SIG-M5 treated with dmso at 0.1 percent for 504 hours (cell line): Measurements from ENCODE around the gene PLCB1.
"Not testable (repeated sequence)": the region's sequence is repeated elsewhere in the genome, so short reads cannot be mapped to it uniquely, and the experiment has no call there.

Experiments
- DNase-seq: peaks from one replicate; lab custom pipeline; 2025; ENCODE audit not compliant: unreplicated experiment; lab: John Stamatoyannopoulos, UW

The PLCB1 gene

DNA sequence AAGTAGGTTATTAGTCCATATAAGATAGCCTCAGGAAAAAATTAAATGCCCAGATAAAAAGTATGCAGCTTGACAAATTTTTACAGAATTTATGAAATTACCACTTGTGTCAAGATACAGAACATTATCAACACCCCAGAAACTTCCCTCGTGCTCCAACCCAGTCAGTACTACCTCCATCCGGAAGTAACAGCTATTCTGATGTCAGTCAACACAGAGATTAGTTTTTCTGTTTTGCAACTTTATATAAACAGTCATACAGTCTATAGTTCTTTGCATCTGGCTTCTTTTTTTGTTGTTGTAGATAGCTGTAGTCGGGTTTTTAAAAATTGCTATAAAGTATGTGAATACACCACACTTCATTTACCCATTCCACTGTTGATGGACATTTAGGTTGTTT lies 721.1 kb downstream of the PLCB1 start:
- DNase-seq, result not testable (repeated sequence)

DNA sequence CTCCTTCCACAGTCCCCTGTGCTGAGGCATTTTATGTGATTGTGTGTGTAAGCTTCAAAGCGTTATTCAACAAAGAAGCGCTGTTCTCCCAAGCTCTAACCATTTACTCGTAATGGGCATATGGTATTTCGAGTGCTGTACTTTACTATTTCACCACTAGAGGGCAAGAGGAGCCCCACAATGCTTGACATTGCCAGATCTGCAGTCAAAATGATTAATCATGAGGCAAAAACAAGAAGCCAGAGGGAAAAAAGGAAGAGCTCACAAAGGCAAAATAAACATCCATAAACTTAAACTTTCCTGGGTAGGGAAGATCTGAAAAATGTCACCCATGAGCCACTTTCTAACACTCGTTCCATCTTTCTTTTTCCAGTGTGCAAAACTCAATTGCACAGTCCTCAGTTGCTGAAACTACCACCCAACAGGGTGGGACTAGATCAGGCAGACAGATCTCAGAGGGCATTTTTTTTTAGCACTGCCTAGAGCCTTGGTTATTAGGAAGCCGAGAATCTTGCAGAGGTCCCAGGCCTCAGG lies 721.8 kb downstream of the PLCB1 start:
- peak; percentile 69 for DNase-seq

DNA sequence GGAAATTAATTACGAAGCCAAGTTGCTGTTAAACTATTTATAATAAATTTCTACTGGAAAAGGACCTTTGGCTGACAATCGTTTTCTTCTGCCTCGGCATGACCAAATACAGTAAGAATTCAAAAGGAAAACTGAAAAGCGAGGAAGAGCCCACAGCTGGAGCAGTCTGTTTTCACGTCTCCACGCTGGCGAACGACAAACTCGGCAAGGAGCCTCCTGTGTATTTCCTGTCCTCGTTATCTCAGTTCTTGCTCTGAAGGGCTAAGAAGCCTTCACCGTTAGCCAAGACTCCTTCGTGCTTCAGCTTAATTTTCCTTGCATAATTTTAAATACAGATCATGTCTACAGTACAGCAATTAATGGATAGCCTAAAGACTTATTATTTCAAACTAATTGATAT lies 722.5 kb downstream of the PLCB1 start:
- no peak for DNase-seq

DNA sequence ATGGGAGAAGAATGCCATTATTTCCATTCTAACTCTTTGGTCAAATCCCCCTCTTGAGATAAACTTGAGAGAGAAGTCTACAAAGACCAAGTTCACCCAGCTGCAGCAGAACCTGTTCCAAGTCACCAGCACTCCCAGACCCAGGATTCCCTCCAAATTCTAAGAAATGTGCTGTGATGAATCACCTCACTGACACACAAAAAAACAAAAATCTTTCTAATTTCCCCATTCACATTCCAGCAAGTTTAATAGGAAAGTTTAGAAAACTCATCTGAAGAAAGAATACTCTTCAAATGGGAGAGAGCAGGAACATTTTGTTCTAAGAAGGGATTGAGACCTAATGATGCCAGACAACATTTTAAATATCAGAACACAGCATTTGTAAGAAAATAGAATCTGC lies 723.2 kb downstream of the PLCB1 start:
- no peak for DNase-seq

DNA sequence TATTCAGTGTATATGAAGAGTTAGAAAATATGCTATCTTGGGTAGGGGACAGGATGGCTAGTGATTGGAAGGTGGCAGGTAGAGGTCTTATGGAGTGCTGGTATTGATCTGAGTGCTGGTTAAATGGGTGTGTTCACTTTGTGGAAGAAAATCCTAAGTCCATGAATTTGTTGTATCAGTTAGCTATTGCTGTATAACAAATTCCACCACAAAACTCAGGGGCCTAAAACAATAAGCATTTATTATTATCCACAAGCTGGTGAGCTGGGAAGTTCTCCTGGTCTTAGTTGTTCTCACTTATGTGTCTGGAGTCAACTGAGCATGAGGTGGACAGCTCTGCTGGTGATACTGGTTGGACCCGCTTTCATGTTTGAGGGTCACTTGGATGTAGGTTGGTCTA lies 724.6 kb downstream of the PLCB1 start:
- no peak for DNase-seq

DNA sequence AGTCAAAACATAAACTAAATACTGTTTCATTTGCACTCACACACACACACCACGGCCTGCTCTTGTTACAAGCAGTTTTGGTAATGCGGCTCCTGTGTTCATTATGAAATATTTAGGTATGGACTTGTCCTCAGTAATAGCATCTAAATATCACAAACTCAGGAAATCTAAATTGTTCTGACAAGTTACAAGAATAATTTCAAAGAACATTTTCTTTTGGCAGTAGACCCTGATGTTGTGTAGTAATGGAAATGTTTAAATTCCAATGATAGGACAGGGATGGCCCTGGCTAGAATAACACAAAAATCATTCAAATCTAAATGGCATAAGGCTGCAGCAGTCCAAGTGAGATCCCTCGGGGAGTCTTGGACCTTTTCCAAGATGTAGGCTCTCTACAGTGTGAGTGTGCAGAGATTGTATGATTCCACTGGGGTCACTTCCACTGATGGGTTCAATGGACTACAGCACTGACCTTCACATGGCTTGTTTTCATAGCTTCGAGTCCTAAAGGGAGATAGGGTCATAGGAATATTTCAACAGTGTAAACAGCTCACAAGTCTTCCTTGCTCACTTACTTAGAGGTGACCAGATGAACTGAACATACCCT lies 726.2 kb downstream of the PLCB1 start:
- no peak for DNase-seq

DNA sequence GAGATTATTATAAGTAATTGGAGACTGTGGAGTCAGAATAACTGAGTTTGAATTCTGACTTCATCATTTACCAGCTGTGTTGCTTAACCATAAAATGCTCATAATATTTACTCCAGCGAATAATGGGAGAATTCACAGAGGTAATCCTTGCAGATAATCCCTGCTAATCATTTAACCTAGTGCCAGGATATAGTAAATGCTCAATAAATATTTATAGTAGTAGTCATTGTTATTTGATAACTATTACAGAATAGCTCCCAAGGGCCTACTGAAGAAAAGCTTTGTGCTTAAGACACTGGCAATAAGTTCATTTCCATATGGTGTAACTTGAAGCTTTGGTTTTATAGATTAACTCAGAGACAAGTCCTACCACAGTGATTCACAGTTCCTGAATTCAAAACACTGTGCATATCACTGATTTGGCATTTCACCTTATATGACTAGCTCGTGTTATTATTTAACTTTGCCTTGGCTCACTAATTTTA lies 728.0 kb downstream of the PLCB1 start:
- no peak for DNase-seq

DNA sequence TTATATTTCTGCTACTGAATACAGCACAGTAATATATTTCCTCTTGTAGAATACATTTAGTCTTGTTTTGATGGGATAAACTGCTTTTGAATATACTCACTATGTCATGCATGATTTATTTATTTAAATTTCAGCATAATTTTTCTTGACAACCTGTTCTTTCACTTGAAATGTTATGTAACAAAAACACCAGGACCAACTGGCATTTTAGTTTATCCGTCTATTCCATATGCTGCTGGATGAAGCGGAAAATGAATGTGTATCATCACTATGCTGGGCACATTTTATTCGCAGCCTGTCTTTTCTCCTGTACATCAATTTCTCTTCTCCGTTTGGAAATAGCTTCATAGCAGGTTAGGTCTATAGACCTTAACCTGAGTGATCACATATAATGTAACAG lies 730.0 kb downstream of the PLCB1 start:
- DNase-seq, result no peak

DNA sequence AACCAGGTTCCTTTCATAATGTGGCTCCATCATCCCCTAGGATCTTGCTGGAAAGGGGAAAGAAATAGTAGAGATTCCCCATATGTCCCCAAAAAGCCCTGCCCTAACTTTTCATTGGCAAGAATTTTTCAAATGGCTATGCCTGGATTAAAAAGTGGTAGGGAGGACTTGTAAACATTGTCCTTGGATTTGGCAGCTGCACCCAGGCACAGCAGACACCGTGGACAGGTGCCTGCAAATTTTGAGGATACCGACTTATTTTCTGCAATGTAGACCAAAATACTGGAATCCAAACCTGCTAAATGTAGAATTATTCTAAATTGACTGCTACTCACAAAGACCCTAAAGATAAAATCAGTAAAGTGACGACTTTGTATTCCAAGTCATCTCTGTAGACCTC lies 733.6 kb downstream of the PLCB1 start:
- DNase-seq, result no peak

DNA sequence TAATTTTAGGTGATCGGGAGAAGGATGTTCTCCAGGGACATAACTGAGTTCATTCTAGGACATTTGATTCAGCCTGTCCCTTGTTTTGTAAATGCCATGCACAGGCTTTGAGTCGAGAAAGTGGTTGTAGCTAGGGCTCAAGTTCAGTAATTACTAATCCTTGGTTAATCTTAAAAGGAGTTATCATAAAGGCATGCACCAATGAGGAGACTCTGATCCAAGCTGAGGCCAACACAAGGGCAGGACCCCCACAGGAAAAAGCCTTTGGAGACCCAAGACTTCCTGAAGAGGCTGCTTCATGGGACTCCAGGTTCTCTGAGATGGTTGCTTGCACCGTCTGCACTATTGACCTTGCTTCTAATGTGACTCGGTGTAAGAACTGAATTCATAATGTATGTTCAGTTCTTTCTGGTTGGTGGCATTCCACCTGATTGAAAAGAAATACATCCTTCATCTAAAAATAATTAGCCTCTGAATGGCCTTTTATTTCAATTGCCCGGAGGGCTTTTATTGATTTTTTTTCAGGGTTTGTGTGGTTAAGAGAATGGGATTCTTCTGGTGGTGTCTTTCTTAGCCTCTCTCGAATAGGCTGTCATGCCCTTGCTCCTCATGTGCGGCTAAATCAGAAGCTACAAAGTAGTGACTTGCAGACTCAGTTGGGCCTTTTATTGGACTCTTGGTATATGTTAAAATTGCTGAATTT lies 735.1 kb downstream of the PLCB1 start:
- no peak for DNase-seq

DNA sequence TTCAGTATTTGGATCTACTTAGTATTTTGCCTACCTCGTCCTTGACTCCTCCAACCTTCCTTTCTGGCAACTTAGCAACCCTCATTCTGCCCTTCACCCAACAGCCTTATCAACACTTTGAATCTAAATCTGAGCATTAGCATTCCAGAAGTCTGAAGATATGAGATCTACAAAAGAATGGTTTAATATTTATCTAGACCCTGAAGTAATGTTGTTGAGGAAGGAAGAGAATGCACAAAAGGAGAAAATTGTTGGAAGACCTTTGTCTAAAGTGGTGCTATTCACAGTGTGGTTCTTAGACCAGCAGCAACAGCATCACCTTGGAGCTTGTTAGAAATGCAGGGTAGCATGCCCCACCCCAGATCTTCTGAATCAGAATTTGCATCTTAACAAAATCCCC lies 738.6 kb downstream of the PLCB1 start:
- no peak for DNase-seq

DNA sequence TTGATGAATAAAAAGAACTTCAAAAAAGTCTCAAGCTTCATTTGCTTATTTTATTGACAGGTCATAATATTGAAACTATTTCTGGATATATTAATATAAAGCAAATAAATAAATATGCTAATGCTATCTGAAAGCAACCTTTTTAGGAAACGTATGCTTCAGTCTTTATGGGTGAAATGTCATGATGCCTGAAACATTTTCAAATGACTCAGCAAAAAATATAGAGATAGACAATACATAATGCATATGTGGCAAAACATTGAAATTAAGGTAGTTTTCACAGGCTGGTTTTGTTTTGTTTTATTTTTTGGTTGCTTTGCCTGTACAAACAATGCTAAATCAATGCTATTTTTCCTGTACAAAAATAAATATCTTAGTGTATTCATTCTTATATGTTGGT lies 742.4 kb downstream of the PLCB1 start:
- no peak for DNase-seq

DNA sequence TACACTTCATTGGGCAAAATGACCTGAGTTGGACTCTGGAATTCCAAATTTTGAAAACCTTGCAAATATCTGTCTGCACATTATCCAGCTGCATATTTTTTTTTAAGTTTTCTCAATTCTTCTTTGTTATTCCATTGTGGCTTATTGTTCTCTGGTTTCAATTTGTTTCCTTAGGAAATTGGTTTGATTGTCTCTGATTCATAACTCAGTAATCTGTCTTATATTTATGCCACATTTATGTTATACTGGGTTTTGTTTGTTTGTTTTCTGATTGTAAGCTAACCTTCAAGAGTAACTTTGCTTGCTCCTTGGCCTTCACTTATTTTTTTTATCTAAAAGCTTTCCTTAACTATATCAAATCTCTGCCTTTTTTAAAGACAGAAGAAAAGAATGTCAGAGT lies 743.5 kb downstream of the PLCB1 start:
- DNase-seq, result no peak

DNA sequence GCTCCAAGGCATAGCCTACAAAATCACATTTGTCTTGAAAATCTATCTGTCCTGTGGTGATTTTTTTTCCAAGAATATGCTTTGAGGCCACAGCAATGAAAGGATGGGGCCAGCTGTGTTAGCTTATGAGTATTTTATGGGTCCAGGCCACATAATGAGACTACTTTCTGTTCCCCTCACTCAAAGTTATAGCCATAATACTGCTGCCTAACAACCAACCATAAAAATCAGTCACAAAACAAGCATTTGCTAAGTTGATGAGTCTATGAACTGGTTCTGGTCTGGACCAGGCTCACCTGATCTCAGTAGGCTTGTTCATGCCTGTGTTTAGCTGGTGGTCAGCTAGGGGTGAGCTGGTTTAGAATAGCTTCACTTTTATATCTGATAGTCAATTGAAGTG lies 744.3 kb downstream of the PLCB1 start:
- DNase-seq, result no peak

DNA sequence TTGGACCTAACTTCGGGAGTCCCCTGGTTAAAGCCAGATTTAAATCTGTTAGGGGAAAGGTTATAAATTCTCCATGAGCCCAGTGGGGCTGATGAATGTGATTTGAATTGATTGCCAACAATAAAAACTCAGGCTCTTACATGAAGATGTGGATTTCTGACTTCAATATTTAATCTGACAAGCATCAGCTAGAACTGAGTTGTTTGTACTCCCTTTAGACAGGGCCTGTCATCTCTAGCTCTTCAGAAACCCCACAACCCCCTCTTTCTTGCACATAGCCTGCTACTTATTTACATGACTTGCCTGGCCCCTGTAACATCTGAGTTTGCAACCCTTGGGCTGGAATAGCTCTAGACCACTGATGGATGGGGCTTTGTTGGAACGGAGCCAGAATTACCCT lies 745.2 kb downstream of the PLCB1 start:
- DNase-seq, result no peak

DNA sequence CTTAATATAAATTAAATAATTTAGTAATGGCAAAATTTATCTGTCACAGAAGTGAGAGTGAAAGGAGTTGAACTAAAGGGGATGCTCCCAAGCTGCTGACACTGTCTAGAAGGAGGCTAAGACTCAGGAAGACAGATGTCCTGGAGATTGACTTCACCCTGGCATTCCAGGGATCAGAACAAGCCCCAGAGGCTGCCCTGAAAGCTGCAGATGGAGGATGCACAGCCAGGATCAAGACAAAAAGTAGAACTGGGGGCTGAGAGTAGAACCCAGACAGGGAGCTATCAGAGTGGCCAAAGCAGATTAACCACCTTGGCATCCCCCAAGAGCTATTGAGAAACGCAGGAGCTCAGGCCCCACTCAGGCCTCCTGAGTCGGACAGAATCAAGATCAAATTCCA lies 747.6 kb downstream of the PLCB1 start:
- no peak for DNase-seq

DNA sequence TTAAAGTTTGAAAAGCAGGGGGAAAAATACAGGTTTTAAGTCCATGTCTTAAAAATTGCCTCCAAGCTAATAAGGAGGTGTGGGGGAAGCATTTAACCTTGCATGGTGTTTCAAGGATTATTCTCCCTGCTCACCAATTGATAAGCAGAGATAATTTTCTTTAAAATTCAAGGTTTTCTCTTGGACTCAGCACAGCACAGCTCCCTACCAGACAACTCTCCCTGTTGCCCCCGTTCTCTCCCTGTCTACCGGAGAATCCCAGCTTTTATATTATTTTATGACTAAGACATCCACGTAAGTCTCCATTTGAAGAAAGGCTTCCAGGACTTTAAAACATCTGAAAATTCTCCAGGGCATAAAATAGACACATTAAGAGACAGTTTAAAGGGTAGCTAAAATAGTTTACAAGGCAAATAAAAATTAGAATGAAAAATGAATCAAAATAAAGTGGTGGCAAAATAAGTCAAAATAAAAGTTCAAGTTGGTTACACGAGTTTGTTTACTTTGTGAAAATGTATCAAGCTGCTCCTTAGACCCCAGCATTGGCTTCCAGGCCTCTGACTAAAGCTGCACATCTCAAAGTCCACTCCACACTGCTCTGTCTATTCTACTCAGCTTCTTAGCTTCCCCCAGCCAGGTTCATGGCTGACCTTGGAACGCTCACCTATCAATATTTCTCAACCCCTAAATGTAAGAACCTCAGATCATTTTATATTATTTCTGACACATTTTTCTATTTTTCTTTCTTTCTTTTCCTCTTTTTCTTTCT lies 748.2 kb downstream of the PLCB1 start:
- DNase-seq, result no peak

DNA sequence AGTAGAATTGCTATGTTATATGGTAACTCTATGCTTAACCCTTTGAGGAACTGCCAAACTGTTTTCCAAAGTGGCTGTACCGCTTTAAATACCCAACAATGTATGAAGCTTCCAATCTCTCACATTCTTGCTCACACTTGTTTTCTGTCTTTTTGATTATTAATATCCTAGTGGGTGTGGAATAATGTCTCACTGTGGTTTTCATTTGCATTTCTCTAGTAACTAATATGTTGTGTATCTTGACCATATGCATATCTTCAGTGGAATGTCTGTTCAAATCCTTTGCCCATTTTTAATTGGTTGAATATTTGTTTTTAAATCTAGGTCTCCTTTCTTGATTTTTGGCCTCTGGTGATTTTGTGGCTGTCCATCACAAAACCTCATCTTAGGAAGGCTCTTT lies 759.0 kb downstream of the PLCB1 start:
- no peak for DNase-seq

DNA sequence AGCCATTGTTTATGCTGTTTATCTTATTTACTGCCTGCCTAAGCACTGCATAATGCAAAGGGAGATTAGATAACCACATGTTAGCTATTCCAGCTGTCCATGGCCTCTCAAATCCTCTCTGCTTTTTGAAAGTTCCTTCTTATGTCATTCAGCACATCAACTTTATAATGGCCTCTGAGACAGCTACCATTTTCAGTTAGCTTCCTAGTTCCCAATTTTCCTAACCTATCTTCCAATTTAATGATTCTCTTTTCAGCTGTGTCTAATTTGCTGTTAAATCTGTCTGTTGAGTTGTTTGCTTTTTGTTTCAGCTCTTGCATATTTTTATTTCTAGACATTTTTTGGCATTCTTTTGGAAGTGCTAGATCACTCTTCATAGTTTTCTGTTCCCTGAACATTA lies 763.4 kb downstream of the PLCB1 start:
- DNase-seq, result no peak

DNA sequence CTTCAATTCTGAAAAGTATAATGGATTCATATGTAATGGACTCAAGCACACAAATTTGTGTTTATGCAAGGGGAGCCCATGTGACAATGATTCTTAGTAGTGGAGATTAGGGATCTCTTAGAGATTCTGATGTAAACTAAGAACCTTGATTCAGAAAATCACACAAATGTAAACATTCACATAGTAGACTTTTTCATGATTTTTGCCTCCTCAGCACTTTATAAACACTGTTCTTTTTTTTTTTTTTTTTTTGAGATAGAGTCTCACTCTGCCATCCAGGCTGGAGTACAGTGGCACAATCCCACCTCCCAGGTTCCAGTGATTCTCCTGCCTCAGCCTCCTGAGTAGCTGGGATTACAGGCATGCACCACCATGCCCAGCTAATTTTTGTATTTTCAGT lies 766.8 kb downstream of the PLCB1 start:
- DNase-seq, result no peak

DNA sequence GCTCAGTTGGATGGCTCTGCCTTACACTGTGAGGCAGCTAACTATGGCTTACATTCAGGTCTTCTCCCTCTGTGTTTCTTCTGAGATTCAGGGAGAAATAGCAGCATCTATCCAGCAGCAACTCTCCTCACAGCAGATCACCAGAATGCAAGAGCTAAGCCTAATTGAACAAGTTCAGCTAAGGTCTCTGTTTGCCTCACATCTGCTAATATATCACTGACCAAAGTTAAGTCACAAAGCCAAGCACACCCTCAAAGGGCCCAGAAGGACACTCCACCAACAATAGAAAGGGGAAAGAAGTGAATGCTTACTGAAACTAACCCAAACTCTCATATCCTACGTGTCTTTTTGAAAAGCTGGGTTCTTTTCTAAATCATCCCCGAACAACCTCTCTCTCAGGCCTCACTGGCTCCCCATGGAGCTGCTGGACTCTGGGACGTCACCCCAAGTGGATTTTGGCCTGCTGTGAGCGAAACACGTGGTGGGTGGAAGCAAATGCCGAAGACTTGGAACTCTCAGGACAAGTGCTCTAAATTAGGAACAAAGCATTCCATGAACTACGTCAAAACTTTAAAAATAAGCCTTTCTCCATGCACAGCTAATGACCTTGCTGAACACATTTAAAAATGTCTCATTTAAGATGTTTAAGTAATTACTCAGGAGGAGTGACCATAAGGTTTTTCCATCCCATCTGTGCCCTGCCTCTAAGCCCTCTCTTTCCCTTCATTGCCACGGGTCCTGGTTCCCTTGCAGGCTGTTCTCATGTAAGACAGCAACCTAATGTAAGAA lies 769.4 kb downstream of the PLCB1 start:
- DNase-seq, result no peak
